Spleen (tissue), 11 donors: ENCODE data around the gene NFATC1. TPM values are rescaled to one million over a fixed set of nuclear protein-coding genes. Genes with fewer than 3 reads are reported as not detected.

ENCODE experiments used
- DNase-seq: peaks from one replicate; pipeline ENCODE4 v3.0.0-alpha.2; 2020
- H3K27ac ChIP-seq, 8 donors: fragments of 200-600 bp; sonication (generic) in 7 of 8; 1 replicate in 4 of 8; 2 replicates in 4 of 8; pipeline versions ENCODE4 v1.5.0 to v1.8.0; 2016 to 2021; ENCODE audit warnings: inconsistent platforms in 4 of 8, mild to moderate bottlenecking in 4 of 8, moderate library complexity in 1 of 8
- H3K27me3 ChIP-seq, 7 donors: fragments of 200-600 bp; sonication (generic) in 6 of 7; replicated peaks in 1 of 7; 1 replicate in 4 of 7; 2 replicates in 3 of 7; pipeline versions ENCODE4 v1.5.0 to v1.8.0; 2016 to 2021; ENCODE audit warnings: inconsistent platforms in 3 of 7, mild to moderate bottlenecking in 1 of 7
- H3K36me3 ChIP-seq, 6 donors: fragments of 200-600 bp; sonication (generic) in 5 of 6; 1 replicate in 4 of 6; 2 replicates in 2 of 6; pipeline versions ENCODE4 v1.5.0 to v1.8.0; 2016 to 2021; ENCODE audit warnings: inconsistent platforms in 2 of 6
- H3K4me1 ChIP-seq, 6 donors: fragments of 200-600 bp; sonication (generic) in 5 of 6; 1 replicate in 3 of 6; 2 replicates in 3 of 6; pipeline versions ENCODE4 v1.5.0 to v1.8.0; 2016 to 2021; ENCODE audit warnings: inconsistent platforms in 3 of 6
- H3K4me3 ChIP-seq, 8 donors: fragments of 200-600 bp; sonication (generic) in 7 of 8; 1 replicate in 4 of 8; 2 replicates in 4 of 8; pipeline versions ENCODE4 v1.5.0 to v1.8.0; 2016 to 2021; ENCODE audit warnings: inconsistent platforms in 4 of 8, mild to moderate bottlenecking in 4 of 8, moderate library complexity in 2 of 8
- H3K9me3 ChIP-seq, 8 donors: fragments of 200-600 bp; sonication (generic) in 7 of 8; 1 replicate in 4 of 8; 2 replicates in 4 of 8; pipeline versions ENCODE4 v1.5.0 to v1.8.0; 2016 to 2021; ENCODE audit warnings: inconsistent platforms in 4 of 8
- CTCF ChIP-seq, 11 experiments: fragments of 200-600 bp in 7 of 11; fragments of 450-650 bp in 4 of 11; sonication (generic) in 4 of 11; IDR thresholded peaks in 8 of 11; conservative IDR thresholded peaks in 3 of 11; 1 replicate in 7 of 11; 2 replicates in 4 of 11; pipeline versions ENCODE4 v1.4.0 to v1.8.0; 2016 to 2021; ENCODE audit warnings: antibody characterized with exemption in 11 of 11, inconsistent platforms in 4 of 11, mild to moderate bottlenecking in 1 of 11
- POLR2A ChIP-seq, 3 donors: fragments of 450-650 bp; IDR thresholded peaks; one replicate each; pipeline ENCODE4 v1.5.1; 2017; ENCODE audit warnings: antibody characterized with exemption in 3 of 3, mild to moderate bottlenecking in 1 of 3
- POLR2AphosphoS5 ChIP-seq, 3 donors: sonication (generic); formaldehyde crosslinking; IDR thresholded peaks; one replicate each; pipeline ENCODE4 v1.5.1; 2017; ENCODE audit warnings: antibody characterized with exemption in 3 of 3
- WGBS, 5 donors: extraction: QIAGEN DNeasy Blood & Tissue Kit in 3 of 5; methylation state at CpG; one replicate each; pipeline versions ENCODE4 v1.1.5 to v1.1.7; 2013 to 2018; 5-methylcytosine and 5-hydroxymethylcytosine counted together
- intact Hi-C: fragments of 100-400 bp; cut with DNase I; formaldehyde crosslinking; loops from one replicate; pipeline ENCODE4 v1.15.0; 2023; ENCODE audit warnings: low total_unique reads
- polyA plus RNA-seq, 3 donors: library from polyadenylated mRNA; stranded (reverse); fragments of 200-250 nt; gene quantifications; one replicate each; pipeline ENCODE4 v1.2.1, GENCODE V29; 2013
- total RNA-seq, 7 donors: library from RNA; depleted of rRNA in 3 of 7; stranded (reverse); fragments of >200 nt in 3 of 7; fragmentation: NEBNext Ultra II Directional in 4 of 7; extraction: Animal tissue kit (Norgen Biotek cat#: 25700) in 4 of 7; gene quantifications; one replicate each; pipeline versions ENCODE4 v1.1.0 to v1.2.1, GENCODE V29; 2016 to 2021
- donor health status: healthy with polysubstance abuse.
- donor health status: DM: no; HTN: no; CAD: no; lungs with moderate emphysema.
- donor health status: DM: no; HTN: no; CAD: no.
- donor health status: Bipolar disorder and iron deficiency.
- donor health status: healthy.
- donor health status: DM: no; HTN: no; CAD: no.
- donor health status: DM: yes; HTN: yes; CAD: no.

Gene NFATC1
- total and polyA plus RNA-seq, 10 donors: 20.7 to 64.9 (median 47.4) TPM

DNA sequence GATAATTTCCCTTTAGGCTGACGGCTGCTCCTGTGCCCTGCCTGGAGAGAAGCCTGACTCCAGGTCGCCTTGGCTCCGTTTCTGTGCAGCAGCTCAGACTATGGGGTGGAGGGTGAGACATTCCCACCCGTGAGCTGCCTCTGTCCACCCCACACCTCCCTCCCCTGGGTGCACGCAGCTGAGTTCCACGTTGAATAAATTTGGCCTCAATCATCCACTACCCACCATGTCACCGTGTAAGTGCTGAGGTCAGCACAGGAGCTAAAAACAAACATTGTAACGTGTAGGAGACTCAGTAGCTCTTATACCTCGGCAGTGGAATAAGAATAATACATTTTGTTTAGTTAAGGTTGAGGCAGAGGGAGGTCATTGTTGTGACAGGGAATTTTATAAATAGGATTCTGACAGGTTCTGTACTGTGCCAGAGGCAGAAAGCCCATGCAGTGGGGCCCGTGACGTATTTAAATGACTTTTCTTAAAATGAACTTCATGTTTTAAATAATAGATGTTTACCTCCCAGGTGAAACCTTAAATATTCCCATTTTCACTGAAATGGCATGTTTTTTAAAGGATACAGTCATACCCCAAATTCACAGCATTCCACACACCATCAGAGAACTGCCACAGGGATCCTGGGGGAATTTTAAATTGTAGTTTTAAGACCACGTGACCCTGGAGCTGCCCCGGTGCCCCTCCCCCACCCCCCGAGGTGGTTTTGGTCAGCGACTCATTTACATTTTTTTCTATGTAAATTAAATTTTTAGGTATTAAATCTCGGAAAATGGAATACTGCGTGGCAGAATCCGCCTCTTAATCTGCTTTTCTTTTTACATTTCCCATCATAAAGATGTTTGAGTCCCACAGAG, 50.2 kb downstream of the NFATC1 start:
- no peak overlapping the region for H3K4me3 ChIP-seq
- 82 to 91% (median 89%) methylated on average over 18 of the region's 18 CpGs for WGBS, 5 donors
- TF ChIP-seq CTCF (IDR thresholded peaks at IDR 0.05 in 8 of 11, conservative IDR thresholded peaks at IDR 0.05 in 3 of 11) (no peak), POLR2A (IDR thresholded peaks at IDR 0.05) (no peak), POLR2AphosphoS5 (IDR thresholded peaks at IDR 0.05) (no peak)
- H3K4me1 ChIP-seq: peaks cover 0 to 59% (median 21%) of the 10 kb centered on the region in 6 donors
- no peaks in the 10 kb centered on the region for H3K9me3 ChIP-seq
- intact Hi-C loops: no loop called here
- no peaks in the 10 kb centered on the region for H3K27me3 ChIP-seq
- DNase-seq: no peak
- H3K27ac ChIP-seq: no peak overlapping the region
- peaks cover 0 to 94% (median 34%) of the 10 kb centered on the region in 6 donors for H3K36me3 ChIP-seq

GRCh38 chr18:79446931-79447330, 51.2 kb downstream of the NFATC1 start:
- WGBS, 5 donors: 93 to 100% (median 95%) methylated on average over 16 to 24 of the region's 24 CpGs
- no peaks in the 10 kb centered on the region for H3K9me3 ChIP-seq
- H3K27me3 ChIP-seq: no peaks in the 10 kb centered on the region
- peaks cover 0 to 48% (median 17%) of the 10 kb centered on the region in 6 donors for H3K4me1 ChIP-seq
- intact Hi-C loops: no loop called here
- TF ChIP-seq POLR2AphosphoS5 (IDR thresholded peaks at IDR 0.05) (peak in 1 of 3 donors; percentile 12), POLR2A (IDR thresholded peaks at IDR 0.05) (no peak)
- H3K36me3 ChIP-seq: peaks cover 2 to 94% (median 44%) of the 10 kb centered on the region in 6 donors
- no peak overlapping the region for H3K4me3 ChIP-seq
- no peak overlapping the region for H3K27ac ChIP-seq
- no peak for DNase-seq

DNA sequence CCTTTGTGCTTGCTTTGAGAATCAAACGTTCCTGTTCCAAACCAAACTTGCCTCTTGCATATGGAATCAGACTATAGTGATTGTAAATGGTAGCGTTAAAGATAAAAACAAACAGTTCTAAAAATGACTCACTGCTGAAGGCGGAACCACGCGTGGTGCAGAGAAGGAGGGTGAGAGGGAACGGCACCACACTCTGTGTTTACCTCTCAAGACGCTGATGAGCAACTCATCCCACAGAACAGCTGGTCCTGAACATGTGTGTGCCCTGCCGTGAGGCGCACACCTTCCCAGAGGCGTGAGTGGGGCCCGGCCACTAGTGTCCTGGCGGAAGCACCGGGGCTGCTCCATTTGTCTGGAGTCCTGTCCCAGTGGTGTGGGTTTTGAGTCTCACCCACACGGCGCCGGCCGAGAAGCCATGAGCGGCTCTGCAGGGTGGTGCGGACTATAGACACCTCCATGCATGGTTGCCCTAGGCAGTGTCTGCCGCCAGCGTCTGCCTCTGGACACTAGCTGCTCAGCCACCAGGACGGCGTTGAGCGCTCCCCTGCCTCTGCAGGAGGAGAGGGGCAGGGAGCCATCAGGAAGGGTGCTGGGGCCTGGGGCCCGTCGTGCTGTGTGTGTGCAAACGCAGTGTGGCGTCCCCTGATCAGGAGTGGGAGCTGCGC, 52.1 kb downstream of the NFATC1 start:
- Histone ChIP-seq H3K36me3 (peaks cover 2 to 97% (median 52%) of the 10 kb centered on the region in 6 donors), H3K9me3 (no peaks in the 10 kb centered on the region), H3K4me1 (peaks cover 0 to 39% (median 9%) of the 10 kb centered on the region in 6 donors), H3K27me3 (no peaks in the 10 kb centered on the region), H3K27ac (no peak overlapping the region), H3K4me3 (no peak overlapping the region)
- intact Hi-C loops: no loop called here
- DNase-seq: no peak
- WGBS, 5 donors: 83 to 94% (median 92%) methylated on average over 28 to 29 of the region's 29 CpGs
- TF ChIP-seq CTCF (IDR thresholded peaks at IDR 0.05 in 8 of 11, conservative IDR thresholded peaks at IDR 0.05 in 3 of 11) (no peak), POLR2AphosphoS5 (IDR thresholded peaks at IDR 0.05) (peak in 1 of 3 donors; percentile 39), POLR2A (IDR thresholded peaks at IDR 0.05) (no peak)

DNA sequence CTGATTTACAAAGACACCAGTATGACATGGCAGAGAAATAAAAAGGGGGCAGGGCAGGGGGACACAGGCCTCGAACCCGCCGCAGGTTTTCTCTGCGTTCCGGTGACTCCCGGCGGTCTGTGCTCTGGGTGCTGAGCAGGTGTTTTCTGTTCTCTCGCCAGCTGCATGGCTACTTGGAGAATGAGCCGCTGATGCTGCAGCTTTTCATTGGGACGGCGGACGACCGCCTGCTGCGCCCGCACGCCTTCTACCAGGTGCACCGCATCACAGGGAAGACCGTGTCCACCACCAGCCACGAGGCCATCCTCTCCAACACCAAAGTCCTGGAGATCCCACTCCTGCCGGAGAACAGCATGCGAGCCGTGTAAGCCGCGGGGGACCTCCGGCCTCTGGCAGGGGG, 52.9 kb downstream of the NFATC1 start:
- Histone ChIP-seq H3K9me3 (no peaks in the 10 kb centered on the region), H3K4me1 (peaks cover 0 to 37% (median 7%) of the 10 kb centered on the region in 6 donors), H3K27me3 (no peaks in the 10 kb centered on the region), H3K4me3 (no peak overlapping the region), H3K36me3 (peaks cover 2 to 99% (median 60%) of the 10 kb centered on the region in 6 donors), H3K27ac (no peak overlapping the region)
- TF ChIP-seq CTCF (IDR thresholded peaks at IDR 0.05 in 8 of 11, conservative IDR thresholded peaks at IDR 0.05 in 3 of 11) (no peak), POLR2AphosphoS5 (IDR thresholded peaks at IDR 0.05) (no peak), POLR2A (IDR thresholded peaks at IDR 0.05) (no peak)
- DNase-seq: no peak
- intact Hi-C loops: no loop called here
- WGBS, 5 donors: 94 to 97% (median 95%) methylated on average over 17 to 25 of the region's 25 CpGs
